H9 (cell line): Measurements from ENCODE around the gene CEP112. TPM values are rescaled to one million over a fixed set of nuclear protein-coding genes. Genes with fewer than 3 reads are reported as not detected.

Experiments
- DNase-seq: peaks from one replicate; pipeline ENCODE4 v3.0.0-alpha.2; 2017
- H2AFZ ChIP-seq: one replicate; pipeline ENCODE4 v1.6.1; 2013; ENCODE audit warnings: mild to moderate bottlenecking, low read length, control low read depth, moderate library complexity
- H2AK5ac ChIP-seq: 2 replicates; pipeline ENCODE4 v1.6.1; 2013; ENCODE audit warnings: low read length, control low read depth, mixed read lengths; ENCODE audit not compliant: insufficient read length
- H2BK120ac ChIP-seq: one replicate; pipeline ENCODE4 v1.6.1; 2013; ENCODE audit warnings: low read depth, mild to moderate bottlenecking, low read length, control low read depth, inconsistent platforms; ENCODE audit not compliant: poor library complexity, severe bottlenecking
- H2BK12ac ChIP-seq: 2 replicates; pipeline ENCODE4 v1.6.1; 2013; ENCODE audit warnings: low read length, control low read depth, mixed read lengths, low read depth; ENCODE audit not compliant: insufficient read length
- H2BK15ac ChIP-seq: 2 replicates; pipeline ENCODE4 v1.6.1; 2013; ENCODE audit warnings: low read depth, low read length, control low read depth
- H2BK20ac ChIP-seq: one replicate; pipeline ENCODE4 v1.6.1; 2013; ENCODE audit warnings: low read depth, mild to moderate bottlenecking, low read length, control low read depth, inconsistent platforms; ENCODE audit not compliant: poor library complexity, severe bottlenecking
- H2BK5ac ChIP-seq: 2 replicates; pipeline ENCODE4 v1.6.1; 2013; ENCODE audit warnings: low read length, control low read depth, mixed read lengths; ENCODE audit not compliant: insufficient read length
- H3K14ac ChIP-seq: 2 replicates; pipeline ENCODE4 v1.6.1; 2013; ENCODE audit warnings: low read length, control low read depth; ENCODE audit not compliant: insufficient read depth
- H3K18ac ChIP-seq: 2 replicates; pipeline ENCODE4 v1.6.1; 2013; ENCODE audit warnings: low read depth, mild to moderate bottlenecking, mixed read lengths, low read length, control low read depth; ENCODE audit not compliant: insufficient read length
- H3K23ac ChIP-seq: 2 replicates; pipeline ENCODE4 v1.6.1; 2013; ENCODE audit warnings: low read length, control low read depth, mixed read lengths, low read depth; ENCODE audit not compliant: insufficient read length
- H3K23me2 ChIP-seq: 2 replicates; pipeline ENCODE4 v1.6.1; 2013; ENCODE audit warnings: low read depth, mild to moderate bottlenecking, mixed read lengths, low read length, control low read depth; ENCODE audit not compliant: insufficient read length, poor library complexity, severe bottlenecking
- H3K27ac ChIP-seq: 2 replicates; pipeline ENCODE4 v1.5.1; 2013; ENCODE audit warnings: low read length, control low read depth, mixed read lengths, low read depth; ENCODE audit not compliant: insufficient read length
- H3K27me3 ChIP-seq: 2 replicates; pipeline ENCODE4 v1.6.1; 2013; ENCODE audit warnings: low read length, control low read depth, inconsistent platforms; ENCODE audit not compliant: insufficient read depth
- H3K4ac ChIP-seq: 2 replicates; pipeline ENCODE4 v1.6.1; 2013; ENCODE audit warnings: low read depth, mild to moderate bottlenecking, control low read depth, inconsistent platforms, low read length, moderate library complexity
- H3K4me1 ChIP-seq: 2 replicates; pipeline ENCODE4 v1.6.1; 2013; ENCODE audit warnings: low read length, control low read depth, inconsistent platforms; ENCODE audit not compliant: insufficient read depth
- H3K4me2 ChIP-seq: 2 replicates; pipeline ENCODE4 v1.6.1; 2013; ENCODE audit warnings: low read length, control low read depth, mixed read lengths; ENCODE audit not compliant: insufficient read length, insufficient read depth
- H3K56ac ChIP-seq: 2 replicates; pipeline ENCODE4 v1.6.1; 2013; ENCODE audit warnings: low read depth, mild to moderate bottlenecking, mixed read lengths, low read length, control low read depth; ENCODE audit not compliant: insufficient read length
- H3K79me1 ChIP-seq: 2 replicates; pipeline ENCODE4 v1.6.1; 2013; ENCODE audit warnings: low read depth, mild to moderate bottlenecking, moderate library complexity, low read length, control low read depth, inconsistent platforms; ENCODE audit not compliant: insufficient read depth, poor library complexity, severe bottlenecking
- H3K79me2 ChIP-seq: 2 replicates; pipeline ENCODE4 v1.6.1; 2013; ENCODE audit warnings: low read length, control low read depth, inconsistent platforms; ENCODE audit not compliant: insufficient read depth
- H3K9ac ChIP-seq: 2 replicates; pipeline ENCODE4 v1.6.1; 2013; ENCODE audit warnings: low read length, control low read depth, mixed read lengths; ENCODE audit not compliant: insufficient read length; ENCODE audit errors: extremely low read depth
- H3K9me3 ChIP-seq: one replicate; pipeline ENCODE4 v1.6.1; 2013; ENCODE audit warnings: low read depth, low read length, inconsistent platforms; ENCODE audit not compliant: control insufficient read depth
- H3T11ph ChIP-seq: one replicate; pipeline ENCODE4 v1.6.1; 2013; ENCODE audit warnings: mild to moderate bottlenecking, low read length, control low read depth, inconsistent platforms
- H4K20me1 ChIP-seq: one replicate; pipeline ENCODE4 v1.6.1; 2013; ENCODE audit not compliant: control insufficient read depth, insufficient read length, insufficient read depth
- H4K5ac ChIP-seq: 2 replicates; pipeline ENCODE4 v1.6.1; 2013; ENCODE audit warnings: low read depth, mild to moderate bottlenecking, mixed read lengths, low read length, control low read depth; ENCODE audit not compliant: insufficient read length
- H4K8ac ChIP-seq: replicated peaks from 2 replicates; pipeline ENCODE4 v1.6.1; 2013; ENCODE audit warnings: low read length, control low read depth, mixed read lengths, low read depth; ENCODE audit not compliant: insufficient read length
- H4K91ac ChIP-seq: 2 replicates; pipeline ENCODE4 v1.6.1; 2013; ENCODE audit warnings: low read depth, mild to moderate bottlenecking, moderate library complexity, mixed read lengths, low read length, control low read depth; ENCODE audit not compliant: insufficient read length
- H3K27ac Mint-ChIP-seq, 3 experiments: 2 replicates in 2 of 3; 3 replicates in 1 of 3; pipeline ENCODE4 v1.8.0; 2020 to 2021; ENCODE audit warnings: mixed read lengths in 3 of 3, mild to moderate bottlenecking in 1 of 3, moderate library complexity in 1 of 3
- H3K27me3 Mint-ChIP-seq: 2 replicates; pipeline ENCODE4 v1.8.0; 2021; ENCODE audit warnings: low read depth, mild to moderate bottlenecking, moderate library complexity, mixed read lengths
- H3K36me3 Mint-ChIP-seq, 3 experiments: 2 replicates in 2 of 3; 3 replicates in 1 of 3; pipeline ENCODE4 v1.8.0; 2020 to 2021; ENCODE audit warnings: low read depth in 3 of 3, mixed read lengths in 3 of 3; ENCODE audit not compliant: insufficient read depth in 1 of 3
- H3K4me1 Mint-ChIP-seq, 2 experiments: 2 replicates each; pipeline ENCODE4 v1.8.0; 2020; ENCODE audit warnings: mixed read lengths in 2 of 2
- H3K4me3 Mint-ChIP-seq, 2 experiments: 2 replicates in 1 of 2; 3 replicates in 1 of 2; pipeline ENCODE4 v1.8.0; 2020 to 2021; ENCODE audit warnings: mild to moderate bottlenecking in 2 of 2, mixed read lengths in 2 of 2, moderate library complexity in 1 of 2
- H3K9me3 Mint-ChIP-seq, 2 experiments: 2 replicates in 1 of 2; 3 replicates in 1 of 2; pipeline ENCODE4 v1.8.0; 2020; ENCODE audit warnings: mild to moderate bottlenecking in 2 of 2, mixed read lengths in 2 of 2, moderate library complexity in 1 of 2
- WGBS: extraction: QIAGEN DNeasy Blood & Tissue Kit; methylation state at CpG from one replicate; pipeline ENCODE4 v1.1.7; 2013; ENCODE audit warnings: missing lambda C conversion rate, low lambda C conversion rate, mixed read lengths; ENCODE audit not compliant: insufficient read length; ENCODE audit errors: extremely low coverage; 5-methylcytosine and 5-hydroxymethylcytosine counted together
- total RNA-seq: library from RNA; stranded (reverse); gene quantifications from 2 replicates; pipeline ENCODE4 v1.2.1, GENCODE V29; 2021
- TF ChIP-seq, protein P1 (sequence below): fragments of 200-600 bp; sonication (generic); conservative IDR thresholded peaks from 3 replicates; pipeline ENCODE4 v1.8.0; 2021; ENCODE audit warnings: antibody characterized with exemption, mild to moderate bottlenecking

The CEP112 gene
- total RNA-seq, 1 experiment from 2014 or later, result 5.4 TPM

DNA sequence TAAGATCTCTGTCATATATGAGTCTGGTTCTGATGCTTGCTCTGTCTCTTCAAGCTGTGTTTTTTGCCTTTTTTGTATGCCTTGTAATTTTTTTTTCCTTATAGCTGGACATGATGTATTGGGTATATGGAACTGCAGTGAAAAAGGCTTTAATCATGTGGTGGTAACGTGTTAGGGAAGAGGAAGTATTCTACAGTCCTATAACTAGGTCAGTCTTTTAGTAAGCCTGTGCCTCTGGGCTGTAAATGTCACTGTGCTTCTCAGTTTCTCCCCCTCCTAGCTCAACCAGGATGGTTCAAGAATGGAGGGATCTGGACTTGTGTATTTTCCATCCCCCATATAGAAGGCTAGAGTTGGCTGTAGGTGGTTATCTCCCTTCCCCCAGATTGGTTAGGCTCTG is 428.1 kb downstream of the CEP112 start:
- TF ChIP-seq, protein P1, sequence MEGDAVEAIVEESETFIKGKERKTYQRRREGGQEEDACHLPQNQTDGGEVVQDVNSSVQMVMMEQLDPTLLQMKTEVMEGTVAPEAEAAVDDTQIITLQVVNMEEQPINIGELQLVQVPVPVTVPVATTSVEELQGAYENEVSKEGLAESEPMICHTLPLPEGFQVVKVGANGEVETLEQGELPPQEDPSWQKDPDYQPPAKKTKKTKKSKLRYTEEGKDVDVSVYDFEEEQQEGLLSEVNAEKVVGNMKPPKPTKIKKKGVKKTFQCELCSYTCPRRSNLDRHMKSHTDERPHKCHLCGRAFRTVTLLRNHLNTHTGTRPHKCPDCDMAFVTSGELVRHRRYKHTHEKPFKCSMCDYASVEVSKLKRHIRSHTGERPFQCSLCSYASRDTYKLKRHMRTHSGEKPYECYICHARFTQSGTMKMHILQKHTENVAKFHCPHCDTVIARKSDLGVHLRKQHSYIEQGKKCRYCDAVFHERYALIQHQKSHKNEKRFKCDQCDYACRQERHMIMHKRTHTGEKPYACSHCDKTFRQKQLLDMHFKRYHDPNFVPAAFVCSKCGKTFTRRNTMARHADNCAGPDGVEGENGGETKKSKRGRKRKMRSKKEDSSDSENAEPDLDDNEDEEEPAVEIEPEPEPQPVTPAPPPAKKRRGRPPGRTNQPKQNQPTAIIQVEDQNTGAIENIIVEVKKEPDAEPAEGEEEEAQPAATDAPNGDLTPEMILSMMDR, result no peak

More for the DNA sequence above, 428.1 kb downstream of the CEP112 start:
- H3K23me2 ChIP-seq, result no peaks in the 10 kb centered on the region
- H3K79me1 ChIP-seq, result no peaks in the 10 kb centered on the region
- H3K4me2 ChIP-seq, result no peak overlapping the region
- no CpG with 5 or more reads among the region's 1 CpG for WGBS
- H3K9me3 Mint-ChIP-seq, result no peaks in the 10 kb centered on the region
- H2AK5ac ChIP-seq, result no peak overlapping the region
- no peaks in the 10 kb centered on the region for H3K9me3 ChIP-seq
- H3T11ph ChIP-seq, result no peak overlapping the region
- H4K20me1 ChIP-seq, result no peaks in the 10 kb centered on the region
- H3K14ac ChIP-seq, result no peak overlapping the region
- H3K18ac ChIP-seq, result no peak overlapping the region
- no peak overlapping the region for H3K9ac ChIP-seq
- H2BK5ac ChIP-seq, result no peak overlapping the region
- H2AFZ ChIP-seq, result no peak overlapping the region
- peaks cover 3 to 9% of the 10 kb centered on the region in 2 experiments; a peak in 2 of 4 replicates for H3K4me1 Mint-ChIP-seq
- no peak overlapping the region for H4K91ac ChIP-seq
- no peak overlapping the region for H2BK12ac ChIP-seq
- H3K4me1 ChIP-seq, result no peaks in the 10 kb centered on the region; the same call in 1 of the 2 replicates
- no peak overlapping the region for H2BK20ac ChIP-seq
- H3K79me2 ChIP-seq, result no peaks in the 10 kb centered on the region
- H3K4ac ChIP-seq, result no peak overlapping the region
- H4K8ac ChIP-seq, result no peak overlapping the region
- H3K27ac ChIP-seq, result no peak overlapping the region
- no peak overlapping the region for H3K56ac ChIP-seq
- no peak overlapping the region for H3K4me3 Mint-ChIP-seq
- DNase-seq, result no peak
- H3K27me3 Mint-ChIP-seq, result no peaks in the 10 kb centered on the region
- no peak overlapping the region for H4K5ac ChIP-seq
- H3K27me3 ChIP-seq, result no peaks in the 10 kb centered on the region
- no peak overlapping the region for H3K23ac ChIP-seq
- no peak overlapping the region for H2BK15ac ChIP-seq
- H3K27ac Mint-ChIP-seq, result no peak overlapping the region
- no peak overlapping the region for H2BK120ac ChIP-seq
- no peaks in the 10 kb centered on the region for H3K36me3 Mint-ChIP-seq
